Mesenchymal stem cell (in vitro differentiated cells and primary cell): ENCODE measurements around the gene STMN3.
A peak's percentile ranks its signal among the peaks of the same experiment; 100 is the strongest.
"Not testable (repeated sequence)": the region's sequence is repeated elsewhere in the genome, so short reads cannot be mapped to it uniquely, and the experiment has no call there.

Source experiments
- DNase-seq: peaks from one replicate; pipeline ENCODE4 v3.0.0-alpha.2; 2013
- H2AFZ ChIP-seq: one replicate; pipeline ENCODE4 v1.6.1; 2013; ENCODE audit warnings: low read depth, mild to moderate bottlenecking, control low read depth, inconsistent platforms, low read length, moderate library complexity
- H2AK5ac ChIP-seq: 2 replicates; pipeline ENCODE4 v1.6.1; 2013; ENCODE audit warnings: low read length, moderate library complexity, mild to moderate bottlenecking, inconsistent platforms; ENCODE audit not compliant: severe bottlenecking
- H2BK120ac ChIP-seq: one replicate; pipeline ENCODE4 v1.6.1; 2013; ENCODE audit warnings: low read depth, mild to moderate bottlenecking, inconsistent platforms, low read length, moderate library complexity
- H2BK12ac ChIP-seq, 2 experiments: one replicate each; pipeline ENCODE4 v1.6.1; 2013; ENCODE audit warnings: inconsistent platforms in 2 of 2, low read length in 2 of 2, mild to moderate bottlenecking in 2 of 2, moderate library complexity in 2 of 2, control low read depth in 1 of 2
- H2BK15ac ChIP-seq: one replicate; pipeline ENCODE4 v1.6.1; 2013; ENCODE audit warnings: mild to moderate bottlenecking, low read depth, inconsistent platforms; ENCODE audit not compliant: poor library complexity, severe bottlenecking
- H2BK5ac ChIP-seq: 2 replicates; pipeline ENCODE4 v1.6.1; 2013; ENCODE audit warnings: low read depth, mild to moderate bottlenecking, low read length, control low read depth, inconsistent platforms; ENCODE audit not compliant: poor library complexity, severe bottlenecking
- H3K14ac ChIP-seq, 2 experiments: one replicate each; pipeline ENCODE4 v1.6.1; 2013; ENCODE audit warnings: inconsistent platforms in 2 of 2, low read length in 2 of 2, control low read depth in 1 of 2, mild to moderate bottlenecking in 1 of 2, moderate library complexity in 1 of 2
- H3K18ac ChIP-seq, 2 experiments: one replicate each; pipeline ENCODE4 v1.6.1; 2013; ENCODE audit warnings: inconsistent platforms in 2 of 2, low read length in 2 of 2, control low read depth in 1 of 2, low read depth in 1 of 2, mild to moderate bottlenecking in 1 of 2
- H3K23ac ChIP-seq, 2 experiments: one replicate each; pipeline ENCODE4 v1.6.1; 2013; ENCODE audit warnings: inconsistent platforms in 2 of 2, low read length in 2 of 2, mild to moderate bottlenecking in 2 of 2, moderate library complexity in 2 of 2, control low read depth in 1 of 2
- H3K27ac ChIP-seq: 2 replicates; pipeline ENCODE4 v1.5.1; 2013; ENCODE audit warnings: mild to moderate bottlenecking, moderate library complexity, low read length, control low read depth, inconsistent platforms; ENCODE audit not compliant: poor library complexity, severe bottlenecking
- H3K27me3 ChIP-seq, 2 experiments: 2 replicates each; pipeline versions ENCODE4 v1.6.1 to v1.7.0; 2013; ENCODE audit warnings: low read length in 2 of 2, mild to moderate bottlenecking in 2 of 2, moderate library complexity in 2 of 2, control low read depth in 1 of 2, inconsistent platforms in 1 of 2; ENCODE audit not compliant: control insufficient read depth in 1 of 2, insufficient read depth in 1 of 2
- H3K36me3 ChIP-seq, 2 experiments: 2 replicates each; pipeline versions ENCODE4 v1.6.1 to v1.7.0; 2013; ENCODE audit warnings: low read length in 2 of 2, control low read depth in 1 of 2, inconsistent platforms in 1 of 2, low read depth in 1 of 2, mild to moderate bottlenecking in 1 of 2; ENCODE audit not compliant: insufficient read depth in 2 of 2, control insufficient read depth in 1 of 2
- H3K4ac ChIP-seq, 2 experiments: one replicate each; pipeline ENCODE4 v1.6.1; 2013; ENCODE audit warnings: inconsistent platforms in 2 of 2, low read length in 2 of 2, mild to moderate bottlenecking in 2 of 2, moderate library complexity in 2 of 2, control low read depth in 1 of 2, low read depth in 1 of 2
- H3K4me1 ChIP-seq: 2 replicates; pipeline ENCODE4 v1.6.1; 2013; ENCODE audit warnings: low read depth, low read length, control low read depth; ENCODE audit not compliant: control insufficient read depth, insufficient read depth
- H3K4me2 ChIP-seq: 2 replicates; pipeline ENCODE4 v1.6.1; 2013; ENCODE audit warnings: low read length, mild to moderate bottlenecking, inconsistent platforms; ENCODE audit not compliant: poor library complexity, severe bottlenecking
- H3K4me3 ChIP-seq, 2 experiments: 2 replicates each; pipeline versions ENCODE4 v1.5.1 to v1.7.0; 2013; ENCODE audit warnings: low read length in 2 of 2, mild to moderate bottlenecking in 2 of 2, control low read depth in 1 of 2, low read depth in 1 of 2; ENCODE audit not compliant: insufficient read depth in 1 of 2
- H3K79me1 ChIP-seq: replicated peaks from 2 replicates; pipeline ENCODE4 v1.6.1; 2013; ENCODE audit warnings: mild to moderate bottlenecking, control low read depth, low read length, inconsistent platforms; ENCODE audit not compliant: poor library complexity, severe bottlenecking
- H3K9ac ChIP-seq: 2 replicates; pipeline ENCODE4 v1.7.0; 2013; ENCODE audit warnings: mild to moderate bottlenecking, low read length, moderate library complexity
- H3K9me3 ChIP-seq: 2 replicates; pipeline ENCODE4 v1.7.0; 2013; ENCODE audit warnings: mild to moderate bottlenecking, low read length; ENCODE audit not compliant: control insufficient read depth
- H4K8ac ChIP-seq: one replicate; pipeline ENCODE4 v1.6.1; 2013; ENCODE audit warnings: inconsistent platforms, mild to moderate bottlenecking, low read length, moderate library complexity
- H4K91ac ChIP-seq: one replicate; pipeline ENCODE4 v1.6.1; 2013; ENCODE audit warnings: mild to moderate bottlenecking, low read length, inconsistent platforms
- WGBS: methylation state at CpG from one replicate; pipeline ENCODE4 v1.1.7; 2013; ENCODE audit warnings: mixed read lengths; 5-methylcytosine and 5-hydroxymethylcytosine counted together

STMN3 gene

GRCh38 chr20:63652192-63652980 is 838 bp downstream of the STMN3 start:
- WGBS = 3% methylated on average over 56 of the region's 91 CpGs
- H3K18ac ChIP-seq = peak overlapping the region; percentile 37 to 72

DNA sequence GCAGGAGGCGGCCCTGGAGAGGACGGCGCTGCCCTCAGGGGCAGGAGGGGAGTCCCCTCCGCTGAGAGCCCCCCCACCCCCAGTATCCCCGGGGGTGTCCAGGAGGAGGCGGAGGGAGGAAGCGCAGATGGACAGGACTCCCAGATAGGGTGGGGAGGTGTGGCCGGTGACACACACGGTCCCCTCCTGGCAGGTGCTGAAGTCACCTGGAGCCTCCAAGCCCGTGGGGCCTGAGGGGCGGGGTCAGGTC is 1.4 kb downstream of the STMN3 start:
- H4K8ac ChIP-seq = no peak overlapping the region
- no peak overlapping the region for H3K23ac ChIP-seq
- H2AK5ac ChIP-seq = no peak overlapping the region
- no peak overlapping the region for H2BK15ac ChIP-seq
- H3K4ac ChIP-seq = no peak overlapping the region
- no peak overlapping the region for H2BK5ac ChIP-seq
- peaks cover 0 to 4% of the 10 kb centered on the region in 2 experiments for H3K36me3 ChIP-seq
- DNase-seq = no peak
- H2BK120ac ChIP-seq = no peak overlapping the region
- H2BK12ac ChIP-seq = no peak overlapping the region
- H3K27ac ChIP-seq = no peak overlapping the region
- peak overlapping the region; percentile 52 for H3K4me2 ChIP-seq
- H3K79me1 ChIP-seq = peaks cover 3% of the 10 kb centered on the region
- no peaks in the 10 kb centered on the region for H3K9me3 ChIP-seq
- peaks cover 25% of the 10 kb centered on the region for H3K4me1 ChIP-seq
- H3K14ac ChIP-seq = no peak overlapping the region
- H3K27me3 ChIP-seq = peaks cover 0 to 19% of the 10 kb centered on the region in 2 experiments
- 10% methylated on average over 8 of the region's 11 CpGs for WGBS
- H3K4me3 ChIP-seq = peak overlapping the region; percentile 69
- H4K91ac ChIP-seq = no peak overlapping the region
- H3K9ac ChIP-seq = no peak overlapping the region
- no peak overlapping the region for H2AFZ ChIP-seq
- no peak overlapping the region for H3K18ac ChIP-seq

More at GRCh38 chr20:63652192-63652980, 838 bp downstream of the STMN3 start:
- H3K36me3 ChIP-seq = peaks cover 0 to 4% of the 10 kb centered on the region in 2 experiments
- H3K4me2 ChIP-seq = peak overlapping the region; percentile 52
- H2BK12ac ChIP-seq = peak overlapping the region in 1 of 2 experiments; percentile 64
- H3K27me3 ChIP-seq = peaks cover 0 to 19% of the 10 kb centered on the region in 2 experiments
- peaks cover 3% of the 10 kb centered on the region for H3K79me1 ChIP-seq
- H3K9ac ChIP-seq = no peak overlapping the region
- H2AK5ac ChIP-seq = no peak overlapping the region
- H3K4me1 ChIP-seq = peaks cover 28% of the 10 kb centered on the region
- peak overlapping the region in 1 of 2 experiments; percentile 37 for H3K4ac ChIP-seq
- no peak for DNase-seq
- H4K91ac ChIP-seq = no peak overlapping the region
- H3K23ac ChIP-seq = no peak overlapping the region
- no peak overlapping the region for H2AFZ ChIP-seq
- no peak overlapping the region for H3K14ac ChIP-seq
- H2BK120ac ChIP-seq = peak overlapping the region; percentile 3
- no peak overlapping the region for H2BK5ac ChIP-seq
- no peak overlapping the region for H3K27ac ChIP-seq
- H3K4me3 ChIP-seq = peak overlapping the region; percentile 69
- no peaks in the 10 kb centered on the region for H3K9me3 ChIP-seq
- H4K8ac ChIP-seq = no peak overlapping the region
- H2BK15ac ChIP-seq = peak overlapping the region; percentile 31

- H3K4me2 ChIP-seq = not testable (repeated sequence)
Observed at GRCh38 chr20:63650486-63650885, 2.7 kb downstream of the STMN3 start.

DNA sequence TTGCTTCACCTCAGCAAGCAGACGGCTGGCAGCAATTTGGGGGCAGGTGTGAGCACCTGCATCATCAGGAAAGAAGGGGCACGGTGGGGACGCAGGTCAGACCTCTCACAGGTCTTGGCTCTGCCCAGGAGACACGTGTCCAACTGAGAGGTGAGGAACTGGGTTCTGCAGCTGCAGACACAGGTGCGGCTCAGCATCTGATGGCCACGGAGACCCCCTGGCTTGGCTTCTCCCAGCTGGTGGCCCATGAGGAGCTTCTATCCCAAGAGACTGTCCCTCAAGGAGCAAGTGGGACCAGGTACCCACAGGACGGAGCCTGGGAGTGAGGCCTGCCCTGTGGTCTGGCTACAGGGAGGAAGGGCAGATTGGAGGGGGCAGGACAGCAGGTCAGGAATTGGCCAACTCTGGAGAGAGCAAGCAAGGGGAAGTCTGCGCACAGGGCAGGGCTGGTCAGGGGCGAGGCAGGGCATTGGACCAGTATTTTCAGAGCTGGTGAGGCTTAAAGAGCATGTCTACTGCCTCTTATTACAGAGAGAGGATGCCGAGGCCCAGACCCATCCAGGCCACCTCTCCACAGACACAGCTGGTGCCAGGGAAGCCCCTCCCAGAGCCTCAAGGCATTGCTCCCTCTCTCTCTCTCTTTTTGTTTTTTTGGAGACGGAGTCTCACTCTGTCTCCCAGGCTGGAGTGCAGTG is 4.2 kb downstream of the STMN3 start:
- Histone ChIP-seq H3K4me2 (no peak overlapping the region), H4K91ac (no peak overlapping the region), H3K79me1 (peaks cover 3% of the 10 kb centered on the region), H3K27ac (no peak overlapping the region), H4K8ac (no peak overlapping the region), H2BK12ac (no peak overlapping the region), H2BK120ac (no peak overlapping the region), H3K4me3 (no peak overlapping the region), H3K4ac (no peak overlapping the region), H3K9ac (no peak overlapping the region), H3K23ac (no peak overlapping the region), H3K18ac (no peak overlapping the region), H3K36me3 (peaks cover 0 to 6% of the 10 kb centered on the region in 2 experiments), H2BK15ac (no peak overlapping the region), H3K9me3 (no peaks in the 10 kb centered on the region), H3K27me3 (peaks cover 0 to 12% of the 10 kb centered on the region in 2 experiments), H2AFZ (no peak overlapping the region), H3K14ac (no peak overlapping the region), H3K4me1 (peaks cover 22% of the 10 kb centered on the region), H2AK5ac (no peak overlapping the region), H2BK5ac (no peak overlapping the region)
- DNase-seq = no peak
- WGBS = 85% methylated on average over 11 of the region's 11 CpGs

More at GRCh38 chr20:63650486-63650885, 2.7 kb downstream of the STMN3 start:
- not testable (repeated sequence) for H3K4me3 ChIP-seq, H3K27ac ChIP-seq, H2BK12ac ChIP-seq, H3K9ac ChIP-seq, H3K36me3 ChIP-seq, H2BK120ac ChIP-seq, H4K8ac ChIP-seq, H3K18ac ChIP-seq, H2AK5ac ChIP-seq, H3K14ac ChIP-seq, H3K79me1 ChIP-seq, H2BK5ac ChIP-seq, H3K4ac ChIP-seq, H4K91ac ChIP-seq, DNase-seq, H3K23ac ChIP-seq, H2BK15ac ChIP-seq, H3K9me3 ChIP-seq, H2AFZ ChIP-seq
- peaks cover 0 to 19% of the 10 kb centered on the region in 2 experiments for H3K27me3 ChIP-seq
- peaks cover 25% of the 10 kb centered on the region for H3K4me1 ChIP-seq
- WGBS = 91% methylated on average over 9 of the region's 25 CpGs
